D721Med (cell line): Measurements from ENCODE around the gene KDM3B.

Experiments used
- DNase-seq: peaks from one replicate; pipeline ENCODE4 v3.0.0; 2011; ENCODE audit warnings: low spot score; ENCODE audit not compliant: insufficient read length
- FAIRE-seq: peaks from 2 replicates; lab custom pipeline; 2011; peaks lifted over from hg19 to GRCh38; lab: Jason Lieb, UNC
- CTCF ChIP-seq: IDR thresholded peaks from 2 replicates; pipeline ENCODE4 v1.5.1; 2012; ENCODE audit warnings: mild to moderate bottlenecking, control low read depth; ENCODE audit not compliant: insufficient read depth; ENCODE audit errors: missing control alignments

The KDM3B gene

GRCh38 chr5:138466900-138467710 is 114.6 kb downstream of the KDM3B start:
- no peak for TF ChIP-seq CTCF
- DNase-seq: no peak
- FAIRE-seq: no peak

DNA sequence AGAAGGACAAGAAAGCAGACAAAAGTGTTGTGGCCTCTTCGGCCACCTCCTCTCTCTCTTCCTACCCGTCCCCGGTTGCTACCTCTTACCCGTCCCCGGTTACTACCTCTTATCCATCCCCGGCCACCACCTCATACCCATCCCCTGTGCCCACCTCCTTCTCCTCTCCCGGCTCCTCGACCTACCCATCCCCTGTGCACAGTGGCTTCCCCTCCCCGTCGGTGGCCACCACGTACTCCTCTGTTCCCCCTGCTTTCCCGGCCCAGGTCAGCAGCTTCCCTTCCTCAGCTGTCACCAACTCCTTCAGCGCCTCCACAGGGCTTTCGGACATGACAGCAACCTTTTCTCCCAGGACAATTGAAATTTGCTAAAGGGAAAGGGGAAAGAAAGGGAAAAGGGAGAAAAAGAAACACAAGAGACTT is 115.2 kb downstream of the KDM3B start:
- FAIRE-seq (no peak), DNase-seq (no peak)
- TF ChIP-seq CTCF: no peak

DNA sequence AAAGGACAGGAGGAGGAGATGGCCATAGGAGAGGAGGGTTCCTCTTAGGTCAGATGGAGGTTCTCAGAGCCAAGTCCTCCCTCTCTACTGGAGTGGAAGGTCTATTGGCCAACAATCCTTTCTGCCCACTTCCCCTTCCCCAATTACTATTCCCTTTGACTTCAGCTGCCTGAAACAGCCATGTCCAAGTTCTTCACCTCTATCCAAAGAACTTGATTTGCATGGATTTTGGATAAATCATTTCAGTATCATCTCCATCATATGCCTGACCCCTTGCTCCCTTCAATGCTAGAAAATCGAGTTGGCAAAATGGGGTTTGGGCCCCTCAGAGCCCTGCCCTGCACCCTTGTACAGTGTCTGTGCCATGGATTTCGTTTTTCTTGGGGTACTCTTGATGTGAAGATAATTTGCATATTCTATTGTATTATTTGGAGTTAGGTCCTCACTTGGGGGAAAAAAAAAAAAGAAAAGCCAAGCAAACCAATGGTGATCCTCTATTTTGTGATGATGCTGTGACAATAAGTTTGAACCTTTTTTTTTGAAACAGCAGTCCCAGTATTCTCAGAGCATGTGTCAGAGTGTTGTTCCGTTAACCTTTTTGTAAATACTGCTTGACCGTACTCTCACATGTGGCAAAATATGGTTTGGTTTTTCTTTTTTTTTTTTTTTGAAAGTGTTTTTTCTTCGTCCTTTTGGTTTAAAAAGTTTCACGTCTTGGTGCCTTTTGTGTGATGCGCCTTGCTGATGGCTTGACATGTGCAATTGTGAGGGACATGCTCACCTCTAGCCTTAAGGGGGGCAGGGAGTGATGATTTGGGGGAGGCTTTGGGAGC is 115.9 kb downstream of the KDM3B start:
- FAIRE-seq: no peak
- no peak for DNase-seq

DNA sequence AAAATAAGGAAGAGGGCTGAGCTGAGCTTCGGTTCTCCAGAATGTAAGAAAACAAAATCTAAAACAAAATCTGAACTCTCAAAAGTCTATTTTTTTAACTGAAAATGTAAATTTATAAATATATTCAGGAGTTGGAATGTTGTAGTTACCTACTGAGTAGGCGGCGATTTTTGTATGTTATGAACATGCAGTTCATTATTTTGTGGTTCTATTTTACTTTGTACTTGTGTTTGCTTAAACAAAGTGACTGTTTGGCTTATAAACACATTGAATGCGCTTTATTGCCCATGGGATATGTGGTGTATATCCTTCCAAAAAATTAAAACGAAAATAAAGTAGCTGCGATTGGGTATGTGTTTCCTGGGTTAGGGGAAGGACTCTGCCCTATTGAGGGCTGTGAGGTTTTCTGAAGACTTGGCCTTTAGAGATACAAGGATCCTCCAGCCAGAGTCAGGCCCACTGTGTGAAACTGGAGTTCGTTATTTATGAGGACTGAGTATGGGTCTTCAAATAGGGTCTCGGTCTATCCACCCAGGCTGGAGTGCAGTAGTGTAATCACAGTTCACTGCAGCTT is 116.6 kb downstream of the KDM3B start:
- DNase-seq (no peak), FAIRE-seq (no peak)
- no peak for TF ChIP-seq CTCF

More for the DNA sequence above, 115.9 kb downstream of the KDM3B start:
- no peak for TF ChIP-seq CTCF

DNA sequence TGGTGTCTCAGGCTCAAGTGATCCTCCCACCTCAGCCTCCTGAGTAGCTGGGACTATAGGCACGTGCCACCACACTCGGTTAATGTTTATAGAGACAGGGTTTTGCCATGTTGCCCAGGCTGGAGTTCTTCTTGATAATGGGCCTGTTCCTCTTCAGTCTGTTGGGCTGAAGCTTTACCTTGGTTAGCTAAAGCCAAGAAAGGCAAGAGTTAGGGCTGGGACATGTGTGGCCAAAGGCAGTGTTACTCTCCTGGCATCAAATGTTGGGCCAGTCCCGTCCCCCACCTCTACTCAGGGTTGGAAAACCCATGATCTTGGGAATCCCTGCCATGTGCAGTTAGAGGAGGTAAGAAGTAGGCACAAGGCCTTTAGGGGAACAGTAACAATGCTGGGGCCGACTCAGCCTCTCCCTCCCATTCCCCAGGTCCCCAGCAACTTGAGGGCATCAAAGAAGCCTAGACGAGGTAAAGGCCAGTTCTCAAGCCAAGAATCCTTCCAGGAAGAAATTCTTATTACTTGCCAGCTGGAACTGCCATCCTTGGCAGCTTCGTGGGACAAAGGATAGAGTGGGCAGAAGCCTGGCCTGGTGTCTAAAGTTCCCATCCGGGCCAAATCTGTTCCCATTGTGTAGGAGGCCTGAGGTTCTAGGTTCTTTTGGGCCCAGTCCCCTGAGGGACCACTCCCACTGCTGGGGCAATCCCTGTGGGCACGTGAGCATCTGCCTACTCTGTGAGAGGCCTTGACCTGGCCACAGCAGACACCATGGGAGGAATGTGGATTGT is 117.2 kb downstream of the KDM3B start:
- no peak for FAIRE-seq
- TF ChIP-seq CTCF: no peak
- no peak for DNase-seq

DNA sequence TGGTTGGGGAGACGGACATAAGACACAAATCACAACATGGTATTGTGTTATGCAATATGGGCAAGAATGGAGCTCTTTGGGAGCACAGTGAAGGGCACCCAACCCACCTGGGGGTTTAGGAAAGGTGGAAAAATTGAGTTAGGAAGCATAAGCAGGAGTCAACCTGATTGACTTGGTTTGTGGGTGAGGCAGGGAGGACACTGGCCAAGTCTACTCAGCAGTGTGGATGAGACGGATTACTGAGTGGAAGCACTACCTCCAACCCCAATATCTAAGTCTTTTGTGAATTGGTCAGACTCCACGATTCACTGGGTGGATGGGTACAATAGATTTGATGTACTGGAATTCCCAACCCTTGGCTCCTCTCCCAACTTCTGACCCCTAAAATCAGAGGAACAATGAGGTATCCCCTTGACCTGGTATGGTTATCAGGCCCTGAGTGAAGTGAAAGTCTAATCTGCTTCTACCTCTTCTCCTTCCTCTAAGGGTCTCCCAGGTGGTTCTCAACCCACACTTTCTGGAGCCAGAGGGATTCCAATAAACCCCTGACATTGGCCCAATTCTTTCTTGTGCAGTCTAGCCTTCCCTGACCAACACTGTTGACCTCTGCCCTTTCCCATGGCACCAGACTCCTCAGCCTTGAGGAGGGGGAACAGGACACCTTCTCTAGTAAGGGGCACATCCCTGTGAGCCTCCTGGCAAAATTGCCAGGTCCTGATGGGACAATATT is 118.0 kb downstream of the KDM3B start:
- FAIRE-seq (no peak), DNase-seq (no peak)
- TF ChIP-seq CTCF: no peak
